Nephron (organoid): Measurements from ENCODE around the gene GET3.

Experiments
- H3K27ac Mint-ChIP-seq, 3 experiments: 2 replicates each; pipeline ENCODE4 v1.8.0; 2020; ENCODE audit warnings: mixed read lengths in 3 of 3, mild to moderate bottlenecking in 2 of 3, moderate library complexity in 1 of 3
- H3K27me3 Mint-ChIP-seq: 2 replicates; pipeline ENCODE4 v1.8.0; 2021; ENCODE audit warnings: low read depth, mild to moderate bottlenecking, moderate library complexity, mixed read lengths
- H3K36me3 Mint-ChIP-seq: 2 replicates; pipeline ENCODE4 v1.8.0; 2020; ENCODE audit warnings: low read depth, mixed read lengths
- H3K4me1 Mint-ChIP-seq: 2 replicates; pipeline ENCODE4 v1.8.0; 2020; ENCODE audit warnings: mixed read lengths
- H3K4me3 Mint-ChIP-seq, 3 experiments: 2 replicates each; pipeline ENCODE4 v1.8.0; 2020; ENCODE audit warnings: mild to moderate bottlenecking in 3 of 3, mixed read lengths in 3 of 3, moderate library complexity in 2 of 3
- H3K9me3 Mint-ChIP-seq: 2 replicates; pipeline ENCODE4 v1.8.0; 2020; ENCODE audit warnings: mixed read lengths
- TF ChIP-seq, protein P1 (sequence below), 3 experiments: fragments of 200-600 bp; sonication (generic); IDR thresholded peaks; one replicate each; pipeline ENCODE4 v1.5.0; 2021; ENCODE audit warnings: antibody characterized with exemption in 3 of 3; ENCODE audit not compliant: unreplicated experiment in 3 of 3

Gene GET3

GRCh38 chr19:12777217-12778016 lies 40.1 kb downstream of the GET3 start:
- peak overlapping the region; percentile 99 to 100 (median 99) for H3K27ac Mint-ChIP-seq
- H3K9me3 Mint-ChIP-seq, result no peaks in the 10 kb centered on the region
- no peaks in the 10 kb centered on the region for H3K27me3 Mint-ChIP-seq
- peaks cover 33% of the 10 kb centered on the region for H3K4me1 Mint-ChIP-seq
- H3K4me3 Mint-ChIP-seq, result peak overlapping the region; percentile 86 to 91 (median 88)
- TF ChIP-seq, protein P1, sequence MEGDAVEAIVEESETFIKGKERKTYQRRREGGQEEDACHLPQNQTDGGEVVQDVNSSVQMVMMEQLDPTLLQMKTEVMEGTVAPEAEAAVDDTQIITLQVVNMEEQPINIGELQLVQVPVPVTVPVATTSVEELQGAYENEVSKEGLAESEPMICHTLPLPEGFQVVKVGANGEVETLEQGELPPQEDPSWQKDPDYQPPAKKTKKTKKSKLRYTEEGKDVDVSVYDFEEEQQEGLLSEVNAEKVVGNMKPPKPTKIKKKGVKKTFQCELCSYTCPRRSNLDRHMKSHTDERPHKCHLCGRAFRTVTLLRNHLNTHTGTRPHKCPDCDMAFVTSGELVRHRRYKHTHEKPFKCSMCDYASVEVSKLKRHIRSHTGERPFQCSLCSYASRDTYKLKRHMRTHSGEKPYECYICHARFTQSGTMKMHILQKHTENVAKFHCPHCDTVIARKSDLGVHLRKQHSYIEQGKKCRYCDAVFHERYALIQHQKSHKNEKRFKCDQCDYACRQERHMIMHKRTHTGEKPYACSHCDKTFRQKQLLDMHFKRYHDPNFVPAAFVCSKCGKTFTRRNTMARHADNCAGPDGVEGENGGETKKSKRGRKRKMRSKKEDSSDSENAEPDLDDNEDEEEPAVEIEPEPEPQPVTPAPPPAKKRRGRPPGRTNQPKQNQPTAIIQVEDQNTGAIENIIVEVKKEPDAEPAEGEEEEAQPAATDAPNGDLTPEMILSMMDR (IDR thresholded peaks at IDR 0.05; ENCODE audit: unreplicated experiment in 3 of 3), result peak; percentile 96 to 99 (median 96)
- no peaks in the 10 kb centered on the region for H3K36me3 Mint-ChIP-seq

GRCh38 chr19:12778017-12778904 lies 41.0 kb downstream of the GET3 start:
- no peaks in the 10 kb centered on the region for H3K9me3 Mint-ChIP-seq
- peak overlapping the region; percentile 86 to 91 (median 88) for H3K4me3 Mint-ChIP-seq

GRCh38 chr19:12778905-12779161 lies 41.5 kb downstream of the GET3 start:
- Mint-ChIP-seq H3K27me3 (no peaks in the 10 kb centered on the region), H3K9me3 (no peaks in the 10 kb centered on the region), H3K4me3 (peak overlapping the region; percentile 86 to 91 (median 88)), H3K36me3 (no peaks in the 10 kb centered on the region), H3K27ac (peak overlapping the region; percentile 99 to 100 (median 99)), H3K4me1 (peaks cover 32% of the 10 kb centered on the region)
- TF ChIP-seq, protein P1 (IDR thresholded peaks at IDR 0.05; ENCODE audit: unreplicated experiment in 3 of 3), result no peak

More at GRCh38 chr19:12778017-12778904, 41.0 kb downstream of the GET3 start:
- Mint-ChIP-seq H3K4me1 (peaks cover 33% of the 10 kb centered on the region), H3K27me3 (no peaks in the 10 kb centered on the region), H3K36me3 (no peaks in the 10 kb centered on the region), H3K27ac (peak overlapping the region; percentile 99 to 100 (median 99))
- TF ChIP-seq, protein P1 (IDR thresholded peaks at IDR 0.05; ENCODE audit: unreplicated experiment in 3 of 3), result no peak

DNA sequence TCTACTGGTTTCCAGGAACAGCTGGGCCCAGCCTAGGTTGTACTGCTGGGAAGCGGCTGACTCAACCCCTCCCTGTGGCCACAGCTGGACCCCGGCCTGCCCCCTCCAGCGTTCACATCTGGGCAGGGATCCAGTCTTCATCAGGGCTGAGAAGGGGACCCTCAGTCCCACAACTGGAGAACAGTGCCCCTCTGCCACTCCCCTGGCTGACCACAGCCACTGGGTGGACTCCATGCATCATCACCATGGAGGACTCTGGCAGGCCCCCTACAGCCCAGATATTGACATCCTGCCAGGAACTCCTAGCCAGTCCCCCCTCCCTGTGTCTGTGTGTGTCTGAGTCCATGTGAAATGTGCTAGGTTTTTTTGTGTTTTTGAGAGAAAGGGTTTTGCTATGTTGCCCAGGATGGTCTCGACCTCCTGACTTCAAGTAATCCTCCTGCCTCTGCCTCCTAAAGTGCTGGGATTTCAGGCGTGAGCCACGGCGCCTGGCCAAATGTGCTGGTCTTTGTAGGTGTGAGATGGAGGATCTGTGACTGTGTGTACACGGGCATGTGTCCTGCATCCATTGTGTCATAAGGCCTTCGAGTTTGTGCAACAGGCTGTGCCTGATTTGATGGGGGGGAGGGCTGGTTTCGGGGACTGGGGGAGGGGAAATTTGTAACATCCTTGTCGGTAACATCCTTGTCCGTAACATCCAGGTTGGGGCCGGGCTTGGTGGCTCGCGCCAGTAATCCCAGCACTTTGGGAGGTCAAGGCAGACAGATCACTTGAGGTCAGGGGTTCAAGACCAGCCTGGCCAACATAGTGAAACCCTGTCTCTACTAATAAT lies 42.1 kb downstream of the GET3 start:
- Mint-ChIP-seq H3K4me3 (peak overlapping the region; percentile 81 to 91 (median 88)), H3K36me3 (no peaks in the 10 kb centered on the region), H3K27ac (peak overlapping the region; percentile 99 to 100 (median 99)), H3K27me3 (no peaks in the 10 kb centered on the region), H3K9me3 (no peaks in the 10 kb centered on the region), H3K4me1 (peaks cover 30% of the 10 kb centered on the region)
- TF ChIP-seq, protein P1 (IDR thresholded peaks at IDR 0.05; ENCODE audit: unreplicated experiment in 3 of 3), result no peak

DNA sequence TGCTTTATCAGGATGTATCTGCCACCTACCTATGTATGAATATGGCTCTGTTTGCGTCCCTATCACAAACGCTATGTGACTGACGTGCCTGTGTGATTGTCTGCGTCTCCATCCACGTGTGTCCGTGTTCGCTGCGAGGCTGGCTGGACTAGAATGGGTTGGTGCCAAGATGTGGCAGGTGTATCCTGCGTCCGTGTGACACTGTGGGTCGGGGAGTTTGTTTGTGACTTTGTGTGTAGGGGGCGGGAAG lies 44.8 kb downstream of the GET3 start:
- no peaks in the 10 kb centered on the region for H3K9me3 Mint-ChIP-seq
- H3K4me1 Mint-ChIP-seq, result peaks cover 30% of the 10 kb centered on the region
- H3K27me3 Mint-ChIP-seq, result no peaks in the 10 kb centered on the region
- TF ChIP-seq, protein P1 (IDR thresholded peaks at IDR 0.05; ENCODE audit: unreplicated experiment in 3 of 3), result no peak
- H3K27ac Mint-ChIP-seq, result peak overlapping the region in 2 of 3 experiments; percentile 97 to 98
- H3K36me3 Mint-ChIP-seq, result no peaks in the 10 kb centered on the region
- H3K4me3 Mint-ChIP-seq, result peak overlapping the region; percentile 87 to 88 (median 87)
